IPS-18c (cell line): Measurements from ENCODE around the gene USP48.

Experiments used
- H3K4me3 ChIP-seq: 2 replicates; pipeline ENCODE4 v1.7.0; 2013; ENCODE audit warnings: low read depth, mild to moderate bottlenecking, low read length, moderate library complexity; ENCODE audit not compliant: insufficient read depth
- H3K9me3 ChIP-seq: one replicate; pipeline ENCODE4 v1.6.1; 2013; ENCODE audit warnings: mild to moderate bottlenecking, low read length, moderate library complexity; ENCODE audit not compliant: control insufficient read depth, insufficient read depth

Gene USP48

GRCh38 chr1:21762022-21762404 lies 20.9 kb downstream of the USP48 start:
- H3K9me3 ChIP-seq = no peaks in the 10 kb centered on the region
- H3K4me3 ChIP-seq = no peak overlapping the region

GRCh38 chr1:21761052-21761451 lies 21.9 kb downstream of the USP48 start:
- Histone ChIP-seq H3K9me3 (no peaks in the 10 kb centered on the region), H3K4me3 (no peak overlapping the region)

- no peaks in the 10 kb centered on the region for H3K9me3 ChIP-seq
- no peak overlapping the region for H3K4me3 ChIP-seq
Measured at GRCh38 chr1:21759818-21760217, 23.1 kb downstream of the USP48 start.

GRCh38 chr1:21759182-21759581 lies 23.8 kb downstream of the USP48 start:
- peaks cover 3% of the 10 kb centered on the region for H3K9me3 ChIP-seq
- H3K4me3 ChIP-seq = no peak overlapping the region

GRCh38 chr1:21758614-21759013 lies 24.3 kb downstream of the USP48 start:
- H3K4me3 ChIP-seq = no peak overlapping the region
- peaks cover 3% of the 10 kb centered on the region for H3K9me3 ChIP-seq

GRCh38 chr1:21756393-21757089 lies 26.4 kb downstream of the USP48 start:
- H3K4me3 ChIP-seq = no peak overlapping the region
- H3K9me3 ChIP-seq = peaks cover 3% of the 10 kb centered on the region

GRCh38 chr1:21755067-21755466 lies 27.9 kb downstream of the USP48 start:
- no peak overlapping the region for H3K4me3 ChIP-seq
- peaks cover 3% of the 10 kb centered on the region for H3K9me3 ChIP-seq

- no peak overlapping the region for H3K4me3 ChIP-seq
Measured at GRCh38 chr1:21754583-21754982, 28.4 kb downstream of the USP48 start.

GRCh38 chr1:21752186-21752585 lies 30.8 kb downstream of the USP48 start:
- H3K4me3 ChIP-seq = no peak overlapping the region
- peaks cover 3% of the 10 kb centered on the region for H3K9me3 ChIP-seq

More at GRCh38 chr1:21754583-21754982, 28.4 kb downstream of the USP48 start:
- H3K9me3 ChIP-seq = peaks cover 3% of the 10 kb centered on the region

GRCh38 chr1:21751281-21751680 lies 31.7 kb downstream of the USP48 start:
- H3K4me3 ChIP-seq = no peak overlapping the region

GRCh38 chr1:21750841-21751240 lies 32.1 kb downstream of the USP48 start:
- peaks cover 3% of the 10 kb centered on the region for H3K9me3 ChIP-seq
- no peak overlapping the region for H3K4me3 ChIP-seq

More at GRCh38 chr1:21751281-21751680, 31.7 kb downstream of the USP48 start:
- H3K9me3 ChIP-seq = peaks cover 3% of the 10 kb centered on the region

GRCh38 chr1:21749859-21750468 lies 33.0 kb downstream of the USP48 start:
- Histone ChIP-seq H3K4me3 (no peak overlapping the region), H3K9me3 (peaks cover 3% of the 10 kb centered on the region)

GRCh38 chr1:21749109-21749508 lies 33.8 kb downstream of the USP48 start:
- no peaks in the 10 kb centered on the region for H3K9me3 ChIP-seq
- H3K4me3 ChIP-seq = no peak overlapping the region

- Histone ChIP-seq H3K9me3 (no peaks in the 10 kb centered on the region), H3K4me3 (no peak overlapping the region)
Measured at GRCh38 chr1:21743476-21743875, 39.5 kb downstream of the USP48 start.

GRCh38 chr1:21742578-21742977 lies 40.4 kb downstream of the USP48 start:
- Histone ChIP-seq H3K9me3 (no peaks in the 10 kb centered on the region), H3K4me3 (no peak overlapping the region)

GRCh38 chr1:21741206-21741605 lies 41.7 kb downstream of the USP48 start:
- no peak overlapping the region for H3K4me3 ChIP-seq
- no peaks in the 10 kb centered on the region for H3K9me3 ChIP-seq

GRCh38 chr1:21736876-21737275 lies 46.1 kb downstream of the USP48 start:
- no peak overlapping the region for H3K4me3 ChIP-seq
- no peaks in the 10 kb centered on the region for H3K9me3 ChIP-seq

GRCh38 chr1:21736011-21736410 lies 46.9 kb downstream of the USP48 start:
- no peaks in the 10 kb centered on the region for H3K9me3 ChIP-seq
- H3K4me3 ChIP-seq = no peak overlapping the region

GRCh38 chr1:21734526-21734925 lies 48.4 kb downstream of the USP48 start:
- H3K9me3 ChIP-seq = no peaks in the 10 kb centered on the region
- no peak overlapping the region for H3K4me3 ChIP-seq
